Measurements from ENCODE around the gene HIGD1A.

DNA sequence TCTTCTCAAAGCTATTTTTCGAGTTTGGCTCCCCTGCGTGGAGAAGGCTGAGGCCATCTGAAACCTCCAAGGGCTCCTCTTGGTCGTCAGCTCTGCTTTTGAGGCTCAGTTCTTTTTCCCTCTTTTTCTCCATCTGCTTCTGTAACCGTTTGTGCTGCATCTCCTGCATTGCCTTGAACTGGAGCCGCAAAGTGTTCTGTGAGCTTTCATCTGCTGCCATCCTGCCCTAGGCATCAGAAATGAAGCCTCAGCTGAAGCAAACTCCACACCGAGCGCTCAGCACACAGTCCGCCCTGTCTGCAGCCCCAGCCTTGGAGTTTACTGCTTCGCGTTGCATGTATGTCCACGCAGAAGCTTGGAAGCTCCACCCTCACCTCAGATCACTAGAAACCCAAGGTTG, 46.2 kb downstream of the HIGD1A start:
- TF ChIP-seq, protein P1, sequence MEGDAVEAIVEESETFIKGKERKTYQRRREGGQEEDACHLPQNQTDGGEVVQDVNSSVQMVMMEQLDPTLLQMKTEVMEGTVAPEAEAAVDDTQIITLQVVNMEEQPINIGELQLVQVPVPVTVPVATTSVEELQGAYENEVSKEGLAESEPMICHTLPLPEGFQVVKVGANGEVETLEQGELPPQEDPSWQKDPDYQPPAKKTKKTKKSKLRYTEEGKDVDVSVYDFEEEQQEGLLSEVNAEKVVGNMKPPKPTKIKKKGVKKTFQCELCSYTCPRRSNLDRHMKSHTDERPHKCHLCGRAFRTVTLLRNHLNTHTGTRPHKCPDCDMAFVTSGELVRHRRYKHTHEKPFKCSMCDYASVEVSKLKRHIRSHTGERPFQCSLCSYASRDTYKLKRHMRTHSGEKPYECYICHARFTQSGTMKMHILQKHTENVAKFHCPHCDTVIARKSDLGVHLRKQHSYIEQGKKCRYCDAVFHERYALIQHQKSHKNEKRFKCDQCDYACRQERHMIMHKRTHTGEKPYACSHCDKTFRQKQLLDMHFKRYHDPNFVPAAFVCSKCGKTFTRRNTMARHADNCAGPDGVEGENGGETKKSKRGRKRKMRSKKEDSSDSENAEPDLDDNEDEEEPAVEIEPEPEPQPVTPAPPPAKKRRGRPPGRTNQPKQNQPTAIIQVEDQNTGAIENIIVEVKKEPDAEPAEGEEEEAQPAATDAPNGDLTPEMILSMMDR (IDR thresholded peaks at IDR 0.05; ENCODE audit: low read length), result no peak
- no peak for TF ChIP-seq EZH2 (IDR thresholded peaks at IDR 0.05; ENCODE audit: borderline replicate concordance, low read length)

All from OCI-LY1 (cell line).